HG03460 (cell line): ENCODE measurements around the gene ACAN.

Experiments
- ATAC-seq: cut with Tn5 transposase; IDR thresholded peaks from one replicate; pipeline ENCODE4 v1.9.1; 2021; ENCODE audit not compliant: unreplicated experiment

Gene ACAN

GRCh38 chr15:88803241-88803919, at the start of gene ACAN:
Gene ACAN, plus strand, starts transcription at chr15:88803436. Its CDS starts 32,771 bp downstream, at chr15:88836207.
- ATAC-seq: no peak

GRCh38 chr15:88756521-88756920, 46.7 kb upstream of the ACAN start:
- ATAC-seq: no peak

- ATAC-seq: no peak
Observed at GRCh38 chr15:88756921-88757320, 46.3 kb upstream of the ACAN start.

GRCh38 chr15:88759872-88760271, 43.4 kb upstream of the ACAN start:
- ATAC-seq: no peak

- ATAC-seq: no peak
Observed at GRCh38 chr15:88764448-88764847, 38.8 kb upstream of the ACAN start.

- no peak for ATAC-seq
Observed at GRCh38 chr15:88765212-88765611, 38.0 kb upstream of the ACAN start.

GRCh38 chr15:88769161-88769971, 33.9 kb upstream of the ACAN start:
- no peak for ATAC-seq

- no peak for ATAC-seq
Observed at GRCh38 chr15:88775776-88776175, 27.5 kb upstream of the ACAN start.

GRCh38 chr15:88776646-88777045, 26.6 kb upstream of the ACAN start:
- no peak for ATAC-seq

GRCh38 chr15:88779944-88780343, 23.3 kb upstream of the ACAN start:
- no peak for ATAC-seq

GRCh38 chr15:88782465-88782864, 20.8 kb upstream of the ACAN start:
- no peak for ATAC-seq

GRCh38 chr15:88785217-88785616, 18.0 kb upstream of the ACAN start:
- ATAC-seq: no peak

- ATAC-seq: no peak
Observed at GRCh38 chr15:88788036-88788435, 15.2 kb upstream of the ACAN start.

- ATAC-seq: no peak
Observed at GRCh38 chr15:88788816-88789215, 14.4 kb upstream of the ACAN start.

- no peak for ATAC-seq
Observed at GRCh38 chr15:88790486-88790885, 12.8 kb upstream of the ACAN start.

GRCh38 chr15:88791637-88792036, 11.6 kb upstream of the ACAN start:
- no peak for ATAC-seq

GRCh38 chr15:88792342-88793282, 10.6 kb upstream of the ACAN start:
- ATAC-seq: no peak

- no peak for ATAC-seq
Observed at GRCh38 chr15:88794001-88794400, 9.2 kb upstream of the ACAN start.

- no peak for ATAC-seq
Observed at GRCh38 chr15:88797663-88798339, 5.4 kb upstream of the ACAN start.

GRCh38 chr15:88799341-88799740, 3.9 kb upstream of the ACAN start:
- ATAC-seq: no peak

- ATAC-seq: no peak
Observed at GRCh38 chr15:88800026-88800425, 3.2 kb upstream of the ACAN start.
